Inflammatory macrophage (primary cell): ENCODE measurements around the gene CACNB3.
A peak's percentile ranks its signal among the peaks of the same experiment; 100 is the strongest.
"Not testable (repeated sequence)": the region's sequence is repeated elsewhere in the genome, so short reads cannot be mapped to it uniquely, and the experiment has no call there.

Experiments used
- DNase-seq, 2 donors: peaks; one replicate each; pipeline ENCODE4 v3.0.0-alpha.2; 2020 to 2022

The CACNB3 gene

GRCh38 chr12:48857278-48857994 lies 39.1 kb downstream of the CACNB3 start:
- no peak for DNase-seq

GRCh38 chr12:48858043-48858442 lies 39.7 kb downstream of the CACNB3 start:
- DNase-seq: no peak

DNA sequence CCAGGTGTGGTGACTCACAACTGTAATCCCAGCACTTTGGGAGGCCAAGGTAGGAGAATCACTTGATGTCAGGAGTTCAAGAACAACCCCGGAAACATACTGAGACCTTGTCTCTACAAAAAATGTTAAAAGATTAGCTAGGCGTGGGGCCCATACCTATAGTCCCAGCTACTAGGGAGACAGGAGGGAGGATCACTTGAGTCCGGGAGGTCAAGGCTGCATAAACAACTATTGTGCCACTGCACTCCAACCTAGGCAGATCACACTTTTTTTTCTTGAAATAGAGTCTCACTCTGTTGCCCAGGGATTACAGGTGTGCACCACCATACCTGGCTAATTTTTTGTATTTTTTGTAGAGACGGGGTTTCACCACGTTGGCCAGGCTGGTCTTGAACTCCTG lies 41.3 kb downstream of the CACNB3 start:
- DNase-seq: no peak

DNA sequence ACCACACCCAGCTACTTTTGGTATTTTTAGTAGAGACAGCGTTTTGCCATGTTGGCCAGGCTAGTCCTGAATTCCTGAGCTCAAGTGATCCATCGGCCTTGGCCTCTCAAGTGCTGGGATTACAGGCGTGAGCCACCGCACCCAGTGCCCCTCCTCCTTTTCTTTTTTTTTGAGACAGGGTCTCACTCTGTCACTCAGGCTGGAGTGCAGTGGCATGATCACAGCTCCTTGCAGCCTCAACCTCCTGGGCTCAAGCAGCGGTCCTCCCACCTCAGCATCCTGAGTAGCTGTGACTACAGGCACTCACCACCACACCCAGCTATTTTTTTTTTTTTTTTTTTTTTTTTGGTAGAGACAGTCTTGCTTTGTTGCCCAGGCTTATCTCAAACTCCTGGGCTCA lies 41.9 kb downstream of the CACNB3 start:
- not testable (repeated sequence) for DNase-seq

- DNase-seq: no peak
These were observed 42.8 kb downstream of the CACNB3 start for GRCh38 chr12:48861111-48861510.

GRCh38 chr12:48862760-48863159 lies 44.5 kb downstream of the CACNB3 start:
- DNase-seq: no peak

DNA sequence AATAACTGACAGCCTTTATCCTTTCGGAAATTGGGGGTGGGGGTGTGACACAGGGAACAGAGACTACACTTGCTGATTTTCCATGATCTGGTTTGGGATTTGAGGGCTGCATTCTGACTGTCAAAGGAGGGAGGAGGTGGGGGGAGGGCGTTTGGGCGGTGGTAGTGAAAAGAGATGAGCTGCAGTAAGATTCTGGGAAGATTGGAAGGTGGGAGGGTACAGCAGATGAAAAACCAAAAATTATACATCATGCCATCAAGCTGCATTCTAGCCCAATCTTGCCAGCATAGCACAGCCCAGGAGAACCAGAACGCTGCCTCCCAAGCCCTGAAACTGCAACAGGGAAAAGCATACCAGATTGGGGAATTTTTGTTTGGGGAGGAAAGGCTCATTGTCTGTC lies 45.0 kb downstream of the CACNB3 start:
- DNase-seq: no peak

DNA sequence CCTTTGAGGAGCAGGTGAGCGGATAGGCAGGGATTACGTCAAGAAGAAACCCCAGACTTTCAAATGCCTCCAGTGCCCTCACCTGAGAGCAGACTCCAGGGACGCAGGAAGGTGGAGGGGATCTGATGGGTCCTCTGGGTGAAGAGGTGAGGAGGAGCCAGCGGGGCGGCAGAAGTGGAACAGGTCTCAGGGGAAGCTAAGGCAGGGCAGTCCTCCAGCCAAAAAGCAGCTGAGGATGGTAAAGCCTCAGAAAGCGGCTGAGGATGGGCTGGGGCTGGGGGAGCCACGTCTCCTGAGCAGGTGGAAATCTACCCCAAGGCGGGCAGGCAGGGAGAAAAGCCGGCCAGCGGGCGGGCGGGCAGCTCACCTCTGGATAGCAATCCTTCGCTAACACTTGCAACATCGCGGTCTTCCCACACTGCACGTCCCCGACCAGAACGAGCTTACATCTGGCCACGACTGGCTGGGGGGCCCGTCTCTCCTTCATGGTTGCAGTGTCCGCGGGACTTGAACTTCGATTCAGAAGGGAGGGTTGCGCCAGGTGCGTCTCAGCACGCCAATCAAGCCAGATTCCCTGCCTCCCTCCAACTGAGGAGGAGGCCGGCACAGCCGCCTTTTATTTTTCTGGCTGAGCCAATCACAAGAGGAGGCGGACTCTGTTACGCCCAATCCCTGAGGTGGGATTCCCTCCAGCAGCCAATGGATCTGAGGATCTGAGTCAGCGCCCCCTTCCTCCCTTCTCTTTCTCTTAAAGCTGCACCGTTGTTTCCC lies 47.2 kb downstream of the CACNB3 start, which contains the start of gene RND1:
TSS of gene RND1 (minus strand) at position 590 of the 771 bp plus-strand sequence. CDS start at position 487, 103 bp downstream.
- peak; percentile 86 to 89 for DNase-seq

GRCh38 chr12:48866052-48866711 lies 47.9 kb downstream of the CACNB3 start:
- no peak for DNase-seq

GRCh38 chr12:48868451-48868850 lies 50.2 kb downstream of the CACNB3 start:
- no peak for DNase-seq

GRCh38 chr12:48869191-48869590 lies 50.9 kb downstream of the CACNB3 start:
- DNase-seq: no peak

- no peak for DNase-seq
These were observed 54.8 kb downstream of the CACNB3 start for GRCh38 chr12:48873096-48873495.

DNA sequence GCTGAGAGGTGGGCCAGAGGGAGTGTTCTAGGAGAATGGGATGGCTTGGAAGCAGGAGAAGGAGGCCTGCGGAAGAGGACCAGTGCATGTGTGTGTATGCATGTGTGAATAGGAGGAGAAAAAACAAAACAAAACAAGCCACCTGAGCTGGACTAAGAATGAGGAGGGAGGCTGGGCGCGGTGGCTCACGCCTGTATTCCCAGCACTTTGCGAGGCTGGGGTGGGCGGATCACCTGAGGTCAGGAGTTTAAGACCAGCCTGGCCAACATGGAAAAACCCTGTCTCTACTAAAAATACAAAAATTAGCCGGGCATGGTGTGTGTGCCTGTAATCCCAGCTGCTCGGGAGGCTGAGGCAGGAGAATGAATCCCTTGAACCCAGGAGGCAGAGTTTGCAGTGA lies 55.2 kb downstream of the CACNB3 start:
- not testable (repeated sequence) for DNase-seq

GRCh38 chr12:48875944-48876515 lies 57.7 kb downstream of the CACNB3 start:
- DNase-seq: no peak
